ENCODE measurements around the gene CDH4.

CDH4 gene

GRCh38 chr20:61797971-61798411, 545.9 kb downstream of the CDH4 start (continued):
- TF ChIP-seq, protein P1, sequence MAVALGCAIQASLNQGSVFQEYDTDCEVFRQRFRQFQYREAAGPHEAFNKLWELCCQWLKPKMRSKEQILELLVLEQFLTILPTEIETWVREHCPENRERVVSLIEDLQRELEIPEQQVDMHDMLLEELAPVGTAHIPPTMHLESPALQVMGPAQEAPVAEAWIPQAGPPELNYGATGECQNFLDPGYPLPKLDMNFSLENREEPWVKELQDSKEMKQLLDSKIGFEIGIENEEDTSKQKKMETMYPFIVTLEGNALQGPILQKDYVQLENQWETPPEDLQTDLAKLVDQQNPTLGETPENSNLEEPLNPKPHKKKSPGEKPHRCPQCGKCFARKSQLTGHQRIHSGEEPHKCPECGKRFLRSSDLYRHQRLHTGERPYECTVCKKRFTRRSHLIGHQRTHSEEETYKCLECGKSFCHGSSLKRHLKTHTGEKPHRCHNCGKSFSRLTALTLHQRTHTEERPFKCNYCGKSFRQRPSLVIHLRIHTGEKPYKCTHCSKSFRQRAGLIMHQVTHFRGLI (tag by site-specific recombination; IDR thresholded peaks at IDR 0.05) = no peak

- no peaks in the 10 kb centered on the region for H3K9me3 ChIP-seq (ENCODE audit: control insufficient read depth, insufficient read depth, low read depth, low read length)
- no peaks in the 10 kb centered on the region for H3K4me1 ChIP-seq (ENCODE audit: control insufficient read depth, insufficient read depth, low read length)
- H3K4me3 ChIP-seq (ENCODE audit: low read depth, low read length) = no peak overlapping the region
- H3K36me3 ChIP-seq (ENCODE audit: control insufficient read depth in 2 of 2, insufficient read depth in 1 of 2, low read length in 2 of 2) = no peaks in the 10 kb centered on the region
- H3K27ac ChIP-seq (ENCODE audit: extremely low read depth, low read depth, low read length) = no peak overlapping the region
- TF ChIP-seq ZNF549 (tag by site-specific recombination; IDR thresholded peaks at IDR 0.05) (no peak), ZNF202 (tag by site-specific recombination; IDR thresholded peaks at IDR 0.05; ENCODE audit: borderline replicate concordance) (no peak), YY2 (tag by site-specific recombination; IDR thresholded peaks at IDR 0.05) (no peak)
- POLR2A ChIA-PET = no interaction called here
- CTCF ChIA-PET = no interaction called here
Observed at GRCh38 chr20:61798632-61799031, 546.6 kb downstream of the CDH4 start.

GRCh38 chr20:61799394-61799923, 547.4 kb downstream of the CDH4 start:
- ChIA-PET POLR2A (no interaction called here), CTCF (no interaction called here)
- Histone ChIP-seq H3K4me3 (ENCODE audit: low read depth, low read length) (no peak overlapping the region), H3K36me3 (ENCODE audit: control insufficient read depth in 2 of 2, insufficient read depth in 1 of 2, low read length in 2 of 2) (no peaks in the 10 kb centered on the region), H3K4me1 (ENCODE audit: control insufficient read depth, insufficient read depth, low read length) (no peaks in the 10 kb centered on the region), H3K27ac (ENCODE audit: extremely low read depth, low read depth, low read length) (no peak overlapping the region), H3K9me3 (ENCODE audit: control insufficient read depth, insufficient read depth, low read depth, low read length) (no peaks in the 10 kb centered on the region)
- TF ChIP-seq ZNF677 (tag by site-specific recombination; IDR thresholded peaks at IDR 0.05) = no peak
- TF ChIP-seq FEZF1 (tag by site-specific recombination; IDR thresholded peaks at IDR 0.05) = no peak
- TF ChIP-seq, protein P2, sequence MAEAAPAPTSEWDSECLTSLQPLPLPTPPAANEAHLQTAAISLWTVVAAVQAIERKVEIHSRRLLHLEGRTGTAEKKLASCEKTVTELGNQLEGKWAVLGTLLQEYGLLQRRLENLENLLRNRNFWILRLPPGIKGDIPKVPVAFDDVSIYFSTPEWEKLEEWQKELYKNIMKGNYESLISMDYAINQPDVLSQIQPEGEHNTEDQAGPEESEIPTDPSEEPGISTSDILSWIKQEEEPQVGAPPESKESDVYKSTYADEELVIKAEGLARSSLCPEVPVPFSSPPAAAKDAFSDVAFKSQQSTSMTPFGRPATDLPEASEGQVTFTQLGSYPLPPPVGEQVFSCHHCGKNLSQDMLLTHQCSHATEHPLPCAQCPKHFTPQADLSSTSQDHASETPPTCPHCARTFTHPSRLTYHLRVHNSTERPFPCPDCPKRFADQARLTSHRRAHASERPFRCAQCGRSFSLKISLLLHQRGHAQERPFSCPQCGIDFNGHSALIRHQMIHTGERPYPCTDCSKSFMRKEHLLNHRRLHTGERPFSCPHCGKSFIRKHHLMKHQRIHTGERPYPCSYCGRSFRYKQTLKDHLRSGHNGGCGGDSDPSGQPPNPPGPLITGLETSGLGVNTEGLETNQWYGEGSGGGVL (tag by site-specific recombination; IDR thresholded peaks at IDR 0.05) = no peak
- no peak for TF ChIP-seq ZBTB6 (tag by site-specific recombination; IDR thresholded peaks at IDR 0.05)
- TF ChIP-seq ZNF169 (tag by site-specific recombination; IDR thresholded peaks at IDR 0.05) = no peak
- TF ChIP-seq ZSCAN16 (tag by site-specific recombination; IDR thresholded peaks at IDR 0.05) = no peak
- TF ChIP-seq, protein P3, sequence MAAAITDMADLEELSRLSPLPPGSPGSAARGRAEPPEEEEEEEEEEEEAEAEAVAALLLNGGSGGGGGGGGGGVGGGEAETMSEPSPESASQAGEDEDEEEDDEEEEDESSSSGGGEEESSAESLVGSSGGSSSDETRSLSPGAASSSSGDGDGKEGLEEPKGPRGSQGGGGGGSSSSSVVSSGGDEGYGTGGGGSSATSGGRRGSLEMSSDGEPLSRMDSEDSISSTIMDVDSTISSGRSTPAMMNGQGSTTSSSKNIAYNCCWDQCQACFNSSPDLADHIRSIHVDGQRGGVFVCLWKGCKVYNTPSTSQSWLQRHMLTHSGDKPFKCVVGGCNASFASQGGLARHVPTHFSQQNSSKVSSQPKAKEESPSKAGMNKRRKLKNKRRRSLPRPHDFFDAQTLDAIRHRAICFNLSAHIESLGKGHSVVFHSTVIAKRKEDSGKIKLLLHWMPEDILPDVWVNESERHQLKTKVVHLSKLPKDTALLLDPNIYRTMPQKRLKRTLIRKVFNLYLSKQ (tag by site-specific recombination; IDR thresholded peaks at IDR 0.05; ENCODE audit: borderline replicate concordance) = no peak
- TF ChIP-seq, protein P4, sequence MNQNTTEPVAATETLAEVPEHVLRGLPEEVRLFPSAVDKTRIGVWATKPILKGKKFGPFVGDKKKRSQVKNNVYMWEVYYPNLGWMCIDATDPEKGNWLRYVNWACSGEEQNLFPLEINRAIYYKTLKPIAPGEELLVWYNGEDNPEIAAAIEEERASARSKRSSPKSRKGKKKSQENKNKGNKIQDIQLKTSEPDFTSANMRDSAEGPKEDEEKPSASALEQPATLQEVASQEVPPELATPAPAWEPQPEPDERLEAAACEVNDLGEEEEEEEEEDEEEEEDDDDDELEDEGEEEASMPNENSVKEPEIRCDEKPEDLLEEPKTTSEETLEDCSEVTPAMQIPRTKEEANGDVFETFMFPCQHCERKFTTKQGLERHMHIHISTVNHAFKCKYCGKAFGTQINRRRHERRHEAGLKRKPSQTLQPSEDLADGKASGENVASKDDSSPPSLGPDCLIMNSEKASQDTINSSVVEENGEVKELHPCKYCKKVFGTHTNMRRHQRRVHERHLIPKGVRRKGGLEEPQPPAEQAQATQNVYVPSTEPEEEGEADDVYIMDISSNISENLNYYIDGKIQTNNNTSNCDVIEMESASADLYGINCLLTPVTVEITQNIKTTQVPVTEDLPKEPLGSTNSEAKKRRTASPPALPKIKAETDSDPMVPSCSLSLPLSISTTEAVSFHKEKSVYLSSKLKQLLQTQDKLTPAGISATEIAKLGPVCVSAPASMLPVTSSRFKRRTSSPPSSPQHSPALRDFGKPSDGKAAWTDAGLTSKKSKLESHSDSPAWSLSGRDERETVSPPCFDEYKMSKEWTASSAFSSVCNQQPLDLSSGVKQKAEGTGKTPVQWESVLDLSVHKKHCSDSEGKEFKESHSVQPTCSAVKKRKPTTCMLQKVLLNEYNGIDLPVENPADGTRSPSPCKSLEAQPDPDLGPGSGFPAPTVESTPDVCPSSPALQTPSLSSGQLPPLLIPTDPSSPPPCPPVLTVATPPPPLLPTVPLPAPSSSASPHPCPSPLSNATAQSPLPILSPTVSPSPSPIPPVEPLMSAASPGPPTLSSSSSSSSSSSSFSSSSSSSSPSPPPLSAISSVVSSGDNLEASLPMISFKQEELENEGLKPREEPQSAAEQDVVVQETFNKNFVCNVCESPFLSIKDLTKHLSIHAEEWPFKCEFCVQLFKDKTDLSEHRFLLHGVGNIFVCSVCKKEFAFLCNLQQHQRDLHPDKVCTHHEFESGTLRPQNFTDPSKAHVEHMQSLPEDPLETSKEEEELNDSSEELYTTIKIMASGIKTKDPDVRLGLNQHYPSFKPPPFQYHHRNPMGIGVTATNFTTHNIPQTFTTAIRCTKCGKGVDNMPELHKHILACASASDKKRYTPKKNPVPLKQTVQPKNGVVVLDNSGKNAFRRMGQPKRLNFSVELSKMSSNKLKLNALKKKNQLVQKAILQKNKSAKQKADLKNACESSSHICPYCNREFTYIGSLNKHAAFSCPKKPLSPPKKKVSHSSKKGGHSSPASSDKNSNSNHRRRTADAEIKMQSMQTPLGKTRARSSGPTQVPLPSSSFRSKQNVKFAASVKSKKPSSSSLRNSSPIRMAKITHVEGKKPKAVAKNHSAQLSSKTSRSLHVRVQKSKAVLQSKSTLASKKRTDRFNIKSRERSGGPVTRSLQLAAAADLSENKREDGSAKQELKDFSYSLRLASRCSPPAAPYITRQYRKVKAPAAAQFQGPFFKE (tag by site-specific recombination; IDR thresholded peaks at IDR 0.05; ENCODE audit: borderline replicate concordance) = no peak
- TF ChIP-seq ZNF473 (tag by site-specific recombination; IDR thresholded peaks at IDR 0.05) = no peak
- TF ChIP-seq ZNF585B (tag by site-specific recombination; IDR thresholded peaks at IDR 0.05) = no peak
- TF ChIP-seq ZNF148 (tag by site-specific recombination; IDR thresholded peaks at IDR 0.05; ENCODE audit: borderline replicate concordance) = no peak
- TF ChIP-seq TCF7L2 (IDR thresholded peaks at IDR 0.05; ENCODE audit: borderline replicate concordance, low read depth, low read length) = no peak
